HG02763 (cell line): Measurements from ENCODE around the gene OLIG3.

Experiments used
- ATAC-seq: cut with Tn5 transposase; IDR thresholded peaks from one replicate; pipeline ENCODE4 v1.9.1; 2021; ENCODE audit warnings: mild to moderate bottlenecking, moderate library complexity; ENCODE audit not compliant: unreplicated experiment

Gene OLIG3

GRCh38 chr6:137496909-137497720, 2.9 kb upstream of the OLIG3 start:
- no peak for ATAC-seq

GRCh38 chr6:137496368-137496767, 2.2 kb upstream of the OLIG3 start:
- ATAC-seq: no peak

GRCh38 chr6:137495703-137496336, 1.6 kb upstream of the OLIG3 start:
- ATAC-seq: no peak

GRCh38 chr6:137494988-137495702, 951 bp upstream of the OLIG3 start:
- no peak for ATAC-seq

GRCh38 chr6:137493218-137494038, 766 bp downstream of the OLIG3 start:
- ATAC-seq: no peak

- ATAC-seq: no peak
Observed at GRCh38 chr6:137492289-137493217, 1.6 kb downstream of the OLIG3 start.

GRCh38 chr6:137491478-137491877, 2.7 kb downstream of the OLIG3 start:
- ATAC-seq: no peak

- ATAC-seq: no peak
Observed at GRCh38 chr6:137490961-137491360, 3.2 kb downstream of the OLIG3 start.

- no peak for ATAC-seq
Observed at GRCh38 chr6:137490006-137490905, 3.9 kb downstream of the OLIG3 start.

- ATAC-seq: no peak
Observed at GRCh38 chr6:137489046-137490005, 4.9 kb downstream of the OLIG3 start.

GRCh38 chr6:137488150-137489045, 5.8 kb downstream of the OLIG3 start:
- ATAC-seq: no peak

GRCh38 chr6:137487869-137488149, 6.4 kb downstream of the OLIG3 start:
- ATAC-seq: no peak

- no peak for ATAC-seq
Observed at GRCh38 chr6:137487181-137487868, 6.9 kb downstream of the OLIG3 start.

GRCh38 chr6:137486416-137486815, 7.8 kb downstream of the OLIG3 start:
- ATAC-seq: no peak

GRCh38 chr6:137480431-137480830, 13.8 kb downstream of the OLIG3 start:
- ATAC-seq: no peak

- ATAC-seq: no peak
Observed at GRCh38 chr6:137475103-137475502, 19.1 kb downstream of the OLIG3 start.
